OCI-LY1 (cell line): ENCODE measurements around the gene OSTF1.

ENCODE experiments used
- H2AFZ ChIP-seq: fragments of 200-600 bp; sonication (generic), shearing (Covaris generic); 2 replicates; pipeline ENCODE4 v1.6.0; 2014; ENCODE audit warnings: antibody characterized with exemption, mild to moderate bottlenecking, low read length
- H3F3A ChIP-seq: fragments of 200-600 bp; sonication (generic), shearing (Covaris generic); 2 replicates; pipeline ENCODE4 v1.6.0; 2014; ENCODE audit warnings: mild to moderate bottlenecking, antibody characterized with exemption, low read length, moderate library complexity; ENCODE audit not compliant: insufficient read depth
- H3K27ac ChIP-seq: fragments of 200-600 bp; sonication (generic); 2 replicates; pipeline ENCODE4 v1.5.1; 2014; ENCODE audit warnings: low read length, mixed run types, mild to moderate bottlenecking, low read depth; ENCODE audit not compliant: poor library complexity, severe bottlenecking
- H3K27me3 ChIP-seq: fragments of 200-600 bp; sonication (generic); 2 replicates; pipeline ENCODE4 v1.6.0; 2014; ENCODE audit warnings: antibody characterized with exemption, mild to moderate bottlenecking, low read length, moderate library complexity; ENCODE audit not compliant: insufficient read depth
- H3K36me3 ChIP-seq: fragments of 200-600 bp; sonication (generic); 2 replicates; pipeline ENCODE4 v1.6.1; 2014; ENCODE audit warnings: mild to moderate bottlenecking, antibody characterized with exemption, low read length, moderate library complexity, mixed read lengths; ENCODE audit not compliant: insufficient read depth
- H3K4me1 ChIP-seq: fragments of 200-600 bp; sonication (generic); 2 replicates; pipeline ENCODE4 v1.5.1; 2014; ENCODE audit warnings: mild to moderate bottlenecking, low read length, moderate library complexity; ENCODE audit not compliant: insufficient read depth, severe bottlenecking
- H3K4me2 ChIP-seq: fragments of 200-600 bp; sonication (generic), shearing (Covaris generic); 2 replicates; pipeline ENCODE4 v1.6.1; 2014; ENCODE audit warnings: low read length
- H3K4me3 ChIP-seq: fragments of 200-600 bp; sonication (generic); 2 replicates; pipeline ENCODE4 v1.5.1; 2014; ENCODE audit warnings: low read length, low read depth, mild to moderate bottlenecking, mixed read lengths; ENCODE audit not compliant: poor library complexity, severe bottlenecking
- H3K79me2 ChIP-seq: fragments of 200-600 bp; shearing (Covaris generic); 2 replicates; pipeline ENCODE4 v1.6.1; 2016; ENCODE audit warnings: mixed run types, low read length, mixed read lengths; ENCODE audit not compliant: insufficient read depth
- H3K9ac ChIP-seq: fragments of 200-600 bp; sonication (generic), shearing (Covaris generic); 2 replicates; pipeline ENCODE4 v1.6.1; 2014; ENCODE audit warnings: mild to moderate bottlenecking, low read length, mixed read lengths
- H3K9me2 ChIP-seq: fragments of 200-600 bp; sonication (generic), shearing (Covaris generic); 2 replicates; pipeline ENCODE4 v1.6.1; 2014; ENCODE audit warnings: low read depth, mild to moderate bottlenecking, low read length, mixed read lengths
- H3K9me3 ChIP-seq: fragments of 200-600 bp; shearing (Covaris generic); 2 replicates; pipeline ENCODE4 v1.6.1; 2014; ENCODE audit warnings: low read length, mixed read lengths
- H4K20me1 ChIP-seq: fragments of 200-600 bp; sonication (generic), shearing (Covaris generic); 2 replicates; pipeline ENCODE4 v1.6.0; 2016; ENCODE audit warnings: mild to moderate bottlenecking, low read length; ENCODE audit not compliant: insufficient read depth
- CTCF ChIP-seq: fragments of 200-600 bp; sonication (generic), shearing (Covaris generic); IDR thresholded peaks from 2 replicates; pipeline ENCODE4 v1.5.1; 2017; ENCODE audit warnings: mild to moderate bottlenecking, antibody characterized with exemption, low read length, moderate library complexity, mixed read lengths
- EZH2 ChIP-seq: fragments of 200-600 bp; sonication (generic), shearing (Covaris generic); IDR thresholded peaks from 2 replicates; pipeline ENCODE4 v1.8.0; 2017; ENCODE audit warnings: borderline replicate concordance, mixed run types, mild to moderate bottlenecking, antibody characterized with exemption, low read length, moderate library complexity, mixed read lengths

The OSTF1 gene

GRCh38 chr9:75112789-75113188 lies 24.5 kb downstream of the OSTF1 start:
- H3F3A ChIP-seq: no peaks in the 10 kb centered on the region
- no peak overlapping the region for H3K4me3 ChIP-seq
- H3K9me3 ChIP-seq: no peaks in the 10 kb centered on the region
- TF ChIP-seq EZH2 (no peak), CTCF (no peak)
- H3K4me2 ChIP-seq: no peak overlapping the region
- no peak overlapping the region for H3K9ac ChIP-seq
- no peaks in the 10 kb centered on the region for H4K20me1 ChIP-seq
- no peaks in the 10 kb centered on the region for H3K9me2 ChIP-seq
- no peak overlapping the region for H2AFZ ChIP-seq
- peaks cover 77% of the 10 kb centered on the region for H3K79me2 ChIP-seq
- no peak overlapping the region for H3K27ac ChIP-seq
- peaks cover 8% of the 10 kb centered on the region for H3K36me3 ChIP-seq
- no peaks in the 10 kb centered on the region for H3K27me3 ChIP-seq
- H3K4me1 ChIP-seq: peaks cover 6% of the 10 kb centered on the region

GRCh38 chr9:75116306-75116705 lies 28.0 kb downstream of the OSTF1 start:
- Histone ChIP-seq H3K4me1 (peaks cover 2% of the 10 kb centered on the region), H3F3A (no peaks in the 10 kb centered on the region), H4K20me1 (no peaks in the 10 kb centered on the region), H3K9me2 (no peaks in the 10 kb centered on the region), H3K27me3 (no peaks in the 10 kb centered on the region), H3K79me2 (peaks cover 53% of the 10 kb centered on the region), H3K36me3 (peaks cover 30% of the 10 kb centered on the region), H2AFZ (no peak overlapping the region), H3K9ac (no peak overlapping the region), H3K27ac (no peak overlapping the region), H3K9me3 (no peaks in the 10 kb centered on the region), H3K4me2 (no peak overlapping the region), H3K4me3 (no peak overlapping the region)
- TF ChIP-seq CTCF: no peak
- TF ChIP-seq EZH2: no peak

- Histone ChIP-seq H3K9me2 (no peaks in the 10 kb centered on the region), H4K20me1 (no peaks in the 10 kb centered on the region), H3K27me3 (no peaks in the 10 kb centered on the region), H3K27ac (no peak overlapping the region), H3K79me2 (peaks cover 43% of the 10 kb centered on the region), H3F3A (no peaks in the 10 kb centered on the region), H3K9me3 (no peaks in the 10 kb centered on the region), H3K9ac (no peak overlapping the region), H3K4me1 (no peaks in the 10 kb centered on the region), H3K4me2 (no peak overlapping the region), H3K4me3 (no peak overlapping the region), H2AFZ (no peak overlapping the region), H3K36me3 (peaks cover 39% of the 10 kb centered on the region)
- TF ChIP-seq CTCF: no peak
- no peak for TF ChIP-seq EZH2
Observed at GRCh38 chr9:75117564-75117963, 29.2 kb downstream of the OSTF1 start.
